Measurements from ENCODE around the gene CLUH. TPM values are rescaled to one million over a fixed set of nuclear protein-coding genes. Genes with fewer than 3 reads are reported as not detected.
A peak's percentile ranks its signal among the peaks of the same experiment; 100 is the strongest.

Gene CLUH
- polyA plus RNA-seq, 1 donor (not counting 4 experiments of a cell fraction or from before 2014, with no cell fraction given): 24.0 TPM

- peaks cover 2% of the 10 kb centered on the region for H3K9me1 ChIP-seq (ENCODE audit: control insufficient read depth, extremely low read depth, insufficient read depth, low read length)
- peaks cover 44% of the 10 kb centered on the region for H3K4me1 ChIP-seq (ENCODE audit: control insufficient read depth, extremely low read depth, insufficient read depth, low read length)
- peak overlapping the region; percentile 83 for H3K4me2 ChIP-seq (ENCODE audit: control insufficient read depth, extremely low read depth, insufficient read depth, low read depth, low read length)
- TF ChIP-seq CTCF (optimal IDR thresholded peaks at IDR 0.05 in 1 of 3, IDR thresholded peaks at IDR 0.05 in 1 of 3, conservative IDR thresholded peaks at IDR 0.05 in 1 of 3; ENCODE audit: extremely low read depth in 1 of 3, insufficient read depth in 2 of 3, low read length in 3 of 3): no peak
- TF ChIP-seq EZH2 (IDR thresholded peaks at IDR 0.05; ENCODE audit: low read length): no peak
- peaks cover 4 to 8% of the 10 kb centered on the region in 2 experiments for H3K36me3 ChIP-seq (ENCODE audit: control insufficient read depth in 2 of 2, extremely low read depth in 1 of 2, insufficient read depth in 2 of 2, low read length in 2 of 2)
- H2AFZ ChIP-seq (ENCODE audit: control insufficient read depth, low read length): no peak overlapping the region
- no peaks in the 10 kb centered on the region for H3K27me3 ChIP-seq (ENCODE audit: control insufficient read depth, extremely low read depth, insufficient read depth, low read length)
- peak overlapping the region; percentile 76 for H3K27ac ChIP-seq (ENCODE audit: control insufficient read depth, insufficient read depth, low read length)
- H3K9me3 ChIP-seq (ENCODE audit: control insufficient read depth, low read depth, low read length): no peaks in the 10 kb centered on the region
- FAIRE-seq (no peak), DNase-seq (ENCODE audit: low read depth, low spot score) (peak; percentile 46)
- peak overlapping the region; percentile 52 to 79 (median 59) for H3K4me3 ChIP-seq (ENCODE audit: control insufficient read depth in 2 of 3, extremely low read depth in 1 of 3, insufficient read depth in 2 of 3, low read depth in 1 of 3, low read length in 3 of 3)
- H3K9ac ChIP-seq (ENCODE audit: control insufficient read depth, extremely low read depth, insufficient read depth, low read length): peak overlapping the region; percentile 78
- dilution Hi-C loops (cut with MboI; ENCODE audit: extremely low pct_ligation_motif_present, low sequenced_read_pairs): no loop called here
- H3K79me2 ChIP-seq (ENCODE audit: control insufficient read depth, insufficient read depth, low read length): peaks cover 79% of the 10 kb centered on the region
- peaks cover 46% of the 10 kb centered on the region for H4K20me1 ChIP-seq (ENCODE audit: control insufficient read depth, extremely low read depth, insufficient read depth, low read length)
These were observed 2.3 kb downstream of the CLUH start for GRCh38 chr17:2709183-2709661.

GRCh38 chr17:2708585-2709182, 2.9 kb downstream of the CLUH start:
- DNase-seq (ENCODE audit: low read depth, low spot score): no peak
- Histone ChIP-seq H3K9ac (ENCODE audit: control insufficient read depth, extremely low read depth, insufficient read depth, low read length) (peak overlapping the region; percentile 78), H3K27ac (ENCODE audit: control insufficient read depth, insufficient read depth, low read length) (peak overlapping the region; percentile 76)

More at GRCh38 chr17:2708585-2709182, 2.9 kb downstream of the CLUH start:
- Histone ChIP-seq H3K4me1 (ENCODE audit: control insufficient read depth, extremely low read depth, insufficient read depth, low read length) (peaks cover 44% of the 10 kb centered on the region), H3K4me2 (ENCODE audit: control insufficient read depth, extremely low read depth, insufficient read depth, low read depth, low read length) (peak overlapping the region; percentile 83), H3K79me2 (ENCODE audit: control insufficient read depth, insufficient read depth, low read length) (peaks cover 85% of the 10 kb centered on the region), H4K20me1 (ENCODE audit: control insufficient read depth, extremely low read depth, insufficient read depth, low read length) (peaks cover 50% of the 10 kb centered on the region), H3K27me3 (ENCODE audit: control insufficient read depth, extremely low read depth, insufficient read depth, low read length) (no peaks in the 10 kb centered on the region), H3K36me3 (ENCODE audit: control insufficient read depth in 2 of 2, extremely low read depth in 1 of 2, insufficient read depth in 2 of 2, low read length in 2 of 2) (peaks cover 8% of the 10 kb centered on the region in 2 experiments), H3K9me3 (ENCODE audit: control insufficient read depth, low read depth, low read length) (no peaks in the 10 kb centered on the region), H3K4me3 (ENCODE audit: control insufficient read depth in 2 of 3, extremely low read depth in 1 of 3, insufficient read depth in 2 of 3, low read depth in 1 of 3, low read length in 3 of 3) (peak overlapping the region; percentile 52 to 79 (median 59)), H3K9me1 (ENCODE audit: control insufficient read depth, extremely low read depth, insufficient read depth, low read length) (peaks cover 2% of the 10 kb centered on the region), H2AFZ (ENCODE audit: control insufficient read depth, low read length) (no peak overlapping the region)
- TF ChIP-seq EZH2 (IDR thresholded peaks at IDR 0.05; ENCODE audit: low read length): no peak
- TF ChIP-seq CTCF (optimal IDR thresholded peaks at IDR 0.05 in 1 of 3, IDR thresholded peaks at IDR 0.05 in 1 of 3, conservative IDR thresholded peaks at IDR 0.05 in 1 of 3; ENCODE audit: extremely low read depth in 1 of 3, insufficient read depth in 2 of 3, low read length in 3 of 3): no peak
- dilution Hi-C loops (cut with MboI; ENCODE audit: extremely low pct_ligation_motif_present, low sequenced_read_pairs): no loop called here
- peak; percentile 95 for FAIRE-seq

Data from keratinocyte (primary cell).